Measurements from ENCODE around the gene TRAPPC4.

- TF ChIP-seq CTCF (IDR thresholded peaks at IDR 0.05) = no peak
- TF ChIP-seq EZH2 (IDR thresholded peaks at IDR 0.05; ENCODE audit: borderline replicate concordance, insufficient read depth, low read depth, low read length, poor library complexity, severe bottlenecking) = no peak
Observed at GRCh38 chr11:119028346-119029068, 9.9 kb downstream of the TRAPPC4 start.

Data from B cell (primary cell).